Heart left ventricle (tissue), 13 donors: Measurements from ENCODE around the gene MAPK8IP2.

Experiments used
- CTCF ChIP-seq, 12 donors: fragments of 200-600 bp; sonication (generic) in 4 of 12; IDR thresholded peaks; one replicate each; pipeline versions ENCODE4 v1.5.0 to v1.8.0; 2018 to 2022; ENCODE audit warnings: antibody characterized with exemption in 12 of 12, mild to moderate bottlenecking in 5 of 12
- POLR2A ChIP-seq, 2 donors: fragments of 450-650 bp; IDR thresholded peaks; one replicate each; pipeline ENCODE4 v1.6.1; 2017; ENCODE audit warnings: antibody characterized with exemption in 2 of 2, mild to moderate bottlenecking in 2 of 2, moderate library complexity in 2 of 2
- donor health status: ischemic (EF 13 %, LVEDD 7.1; RV severe dilation, severe dysfunction).
- donor health status: DM: no; HTN: yes; CAD: no.
- donor health status: DM: no; HTN: no; CAD: no.
- donor health status: ischemic (EF 25% LVEDD 6.9; RV normal size, moderate dysfunction).
- donor health status: ischemic (EF 25% LVEDD 5.7; RV mildly dilated, moderate dysfunction).
- donor health status: ischemic (EF 35%, LVEDD 5.7; RV mildly dilated, moderate dysfunction).
- donor health status: nonischemic (EF 11% LVEDD 7.7; RV severe dilation, severe dysfunction).
- donor health status: DM: yes; HTN: yes; CAD: no.
- donor health status: PGD.
- donor health status: ischemic (EF 29% LVEDD 5.4; RV normal size, mild dysfunction).
- donor health status: nonischemic (EF 23%, LVEDD 6.1; RV moderate dilation, normal function).

DNA sequence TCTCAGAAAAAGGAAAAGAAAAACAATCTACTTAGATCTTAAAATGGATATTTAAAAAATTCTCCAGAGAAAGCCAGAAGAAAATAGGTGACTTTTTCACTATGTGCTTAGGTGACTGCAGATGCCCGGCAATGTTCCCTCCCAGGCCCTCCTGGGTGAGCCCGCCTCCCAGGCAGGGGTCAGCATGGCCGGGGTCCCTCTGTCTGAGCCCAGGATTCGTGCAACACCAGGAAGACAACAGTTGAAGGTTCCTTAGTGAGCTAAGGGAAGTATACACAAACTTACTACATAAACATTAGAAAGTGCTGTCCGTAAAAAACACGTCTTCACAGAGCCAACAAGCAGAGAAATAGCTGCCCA lies 11.6 kb downstream of the MAPK8IP2 start:
- no peak for TF ChIP-seq POLR2A (IDR thresholded peaks at IDR 0.05)
- TF ChIP-seq CTCF (IDR thresholded peaks at IDR 0.05) = no peak
